HFF-Myc (cell line): Measurements from ENCODE around the gene UBAC2.

Experiments
- DNase-seq: peaks from one replicate; pipeline ENCODE4 v3.0.0-alpha.2; 2011; ENCODE audit warnings: low read depth; ENCODE audit errors: extremely low read depth
- H3K4me3 ChIP-seq: replicated peaks from 2 replicates; pipeline ENCODE4 v1.5.1; 2011; ENCODE audit warnings: low read depth, mild to moderate bottlenecking, control low read depth, low read length
- CTCF ChIP-seq: IDR thresholded peaks from 2 replicates; pipeline ENCODE4 v1.5.1; 2012; ENCODE audit warnings: mild to moderate bottlenecking, low read depth, low read length, control low read depth; ENCODE audit errors: missing control alignments

The UBAC2 gene

GRCh38 chr13:99415851-99416331 is 215.2 kb downstream of the UBAC2 start:
- no peak for DNase-seq
- no peak overlapping the region for H3K4me3 ChIP-seq
- no peak for TF ChIP-seq CTCF

GRCh38 chr13:99416411-99417121 is 215.9 kb downstream of the UBAC2 start:
- H3K4me3 ChIP-seq: no peak overlapping the region
- no peak for DNase-seq
- no peak for TF ChIP-seq CTCF

- H3K4me3 ChIP-seq: no peak overlapping the region
- DNase-seq: no peak
- TF ChIP-seq CTCF: no peak
Observed at GRCh38 chr13:99417201-99418102, 216.8 kb downstream of the UBAC2 start.

GRCh38 chr13:99418103-99418842 is 217.6 kb downstream of the UBAC2 start:
- DNase-seq: no peak
- no peak for TF ChIP-seq CTCF
- H3K4me3 ChIP-seq: no peak overlapping the region

GRCh38 chr13:99418843-99419140 is 218.1 kb downstream of the UBAC2 start:
- TF ChIP-seq CTCF: no peak
- no peak for DNase-seq
- no peak overlapping the region for H3K4me3 ChIP-seq

- no peak for DNase-seq
- no peak overlapping the region for H3K4me3 ChIP-seq
- no peak for TF ChIP-seq CTCF
Observed at GRCh38 chr13:99419591-99420243, 219.1 kb downstream of the UBAC2 start.
